Nephron progenitor cell (in vitro differentiated cells): ENCODE data around the gene KRTAP25-1.

Experiments
- DNase-seq: peaks from one replicate; pipeline ENCODE4 v3.0.0; 2021
- H3K27ac Mint-ChIP-seq: 2 replicates; pipeline ENCODE4 v1.8.0; 2021; ENCODE audit warnings: mild to moderate bottlenecking, moderate library complexity, mixed read lengths
- H3K27me3 Mint-ChIP-seq: 2 replicates; pipeline ENCODE4 v1.8.0; 2021; ENCODE audit warnings: mild to moderate bottlenecking, low read depth, mixed read lengths; ENCODE audit not compliant: poor library complexity
- H3K36me3 Mint-ChIP-seq: 2 replicates; pipeline ENCODE4 v1.8.0; 2021; ENCODE audit warnings: low read depth, mixed read lengths
- H3K4me1 Mint-ChIP-seq: 2 replicates; pipeline ENCODE4 v1.8.0; 2021; ENCODE audit warnings: mixed read lengths
- H3K4me3 Mint-ChIP-seq: 2 replicates; pipeline ENCODE4 v1.8.0; 2021; ENCODE audit warnings: mild to moderate bottlenecking, moderate library complexity, mixed read lengths
- H3K9me3 Mint-ChIP-seq: 2 replicates; pipeline ENCODE4 v1.8.0; 2021; ENCODE audit warnings: mild to moderate bottlenecking, moderate library complexity, mixed read lengths
- CTCF ChIP-seq: fragments of 200-600 bp; sonication (generic); IDR thresholded peaks from 2 replicates; pipeline ENCODE4 v1.5.0; 2021; ENCODE audit warnings: antibody characterized with exemption

The KRTAP25-1 gene

GRCh38 chr21:30305136-30305535, 15.8 kb upstream of the KRTAP25-1 start:
- Mint-ChIP-seq H3K27me3 (no peaks in the 10 kb centered on the region), H3K4me3 (no peak overlapping the region), H3K9me3 (peaks cover 4% of the 10 kb centered on the region), H3K27ac (no peak overlapping the region), H3K36me3 (no peaks in the 10 kb centered on the region), H3K4me1 (no peaks in the 10 kb centered on the region)
- TF ChIP-seq CTCF, result no peak
- DNase-seq, result no peak

GRCh38 chr21:30282850-30283249, 6.5 kb downstream of the KRTAP25-1 start, which contains the start of gene KRTAP24-1:
Gene KRTAP24-1 (minus strand): TSS chr21:30282950. CDS start chr21:30282932, 18 bp downstream.
- no peaks in the 10 kb centered on the region for H3K9me3 Mint-ChIP-seq

GRCh38 chr21:30271611-30272010, 17.7 kb downstream of the KRTAP25-1 start:
- DNase-seq, result no peak
- Mint-ChIP-seq H3K9me3 (peaks cover 7% of the 10 kb centered on the region), H3K36me3 (no peaks in the 10 kb centered on the region), H3K27me3 (peaks cover 10% of the 10 kb centered on the region), H3K4me1 (no peaks in the 10 kb centered on the region), H3K27ac (no peak overlapping the region), H3K4me3 (no peak overlapping the region)
- TF ChIP-seq CTCF, result no peak

More at GRCh38 chr21:30282850-30283249, 6.5 kb downstream of the KRTAP25-1 start, which contains the start of gene KRTAP24-1:
- H3K36me3 Mint-ChIP-seq, result no peaks in the 10 kb centered on the region
- no peaks in the 10 kb centered on the region for H3K4me1 Mint-ChIP-seq
- H3K27me3 Mint-ChIP-seq, result peaks cover 8% of the 10 kb centered on the region
- no peak for DNase-seq
- no peak for TF ChIP-seq CTCF
- no peak within 1 kb of the TSS for H3K27ac Mint-ChIP-seq
- no peak within 1 kb of the TSS for H3K4me3 Mint-ChIP-seq

- no peak for DNase-seq
- Mint-ChIP-seq H3K27me3 (peaks cover 6% of the 10 kb centered on the region), H3K4me1 (no peaks in the 10 kb centered on the region), H3K4me3 (no peak overlapping the region), H3K36me3 (no peaks in the 10 kb centered on the region), H3K9me3 (peaks cover 10% of the 10 kb centered on the region), H3K27ac (no peak overlapping the region)
- no peak for TF ChIP-seq CTCF
Observed at GRCh38 chr21:30271156-30271555, 18.2 kb downstream of the KRTAP25-1 start.

- H3K4me1 Mint-ChIP-seq, result no peaks in the 10 kb centered on the region
- peaks cover 18% of the 10 kb centered on the region for H3K9me3 Mint-ChIP-seq
- TF ChIP-seq CTCF, result no peak
- H3K4me3 Mint-ChIP-seq, result no peak overlapping the region
- peaks cover 5% of the 10 kb centered on the region for H3K27me3 Mint-ChIP-seq
- no peak for DNase-seq
- no peak overlapping the region for H3K27ac Mint-ChIP-seq
- no peaks in the 10 kb centered on the region for H3K36me3 Mint-ChIP-seq
Observed at GRCh38 chr21:30269803-30270530, 19.3 kb downstream of the KRTAP25-1 start.
